ENCODE data around the gene F2.

GRCh38 chr11:46723359-46723680 lies 4.3 kb downstream of the F2 start:
- no peak for TF ChIP-seq POLR2A (IDR thresholded peaks at IDR 0.05; ENCODE audit: low read length)
- TF ChIP-seq GATA1 (IDR thresholded peaks at IDR 0.05; ENCODE audit: low read depth, low read length): no peak
